Thoracic aorta (tissue), 2 donors: ENCODE results near the gene SRC. TPM values are rescaled to one million over a fixed set of nuclear protein-coding genes. Genes with fewer than 3 reads are reported as not detected.

Source experiments
- ATAC-seq: fragments of 150-250 bp; one replicate; pipeline ENCODE4 v1.8.0; 2017; ENCODE audit warnings: low read depth; ENCODE audit not compliant: insufficient number of reproducible peaks, low FRiP score
- DNase-seq: peaks from one replicate; pipeline ENCODE4 v3.0.0-alpha.2; 2020; ENCODE audit warnings: low spot score
- H3K27ac ChIP-seq, 2 donors: fragments of 200-600 bp; sonication (generic); 1 replicate in 1 of 2; 2 replicates in 1 of 2; pipeline ENCODE4 v1.5.1; 2016; ENCODE audit warnings: mild to moderate bottlenecking in 2 of 2, moderate library complexity in 2 of 2
- H3K27me3 ChIP-seq: fragments of 200-600 bp; sonication (generic); replicated peaks from 2 replicates; pipeline ENCODE4 v1.6.0; 2016; ENCODE audit warnings: mild to moderate bottlenecking; ENCODE audit not compliant: insufficient read depth
- H3K36me3 ChIP-seq: fragments of 200-600 bp; sonication (generic); one replicate; pipeline ENCODE4 v1.5.1; 2016
- H3K4me1 ChIP-seq, 2 donors: fragments of 200-600 bp; sonication (generic); 1 replicate in 1 of 2; 2 replicates in 1 of 2; pipeline versions ENCODE4 v1.5.1 to v1.6.0; 2016; ENCODE audit warnings: low read depth in 2 of 2, mild to moderate bottlenecking in 1 of 2; ENCODE audit not compliant: control insufficient read depth in 1 of 2
- H3K4me3 ChIP-seq: fragments of 200-600 bp; sonication (generic); 2 replicates; pipeline ENCODE4 v1.5.1; 2016; ENCODE audit warnings: mild to moderate bottlenecking
- H3K9me3 ChIP-seq: fragments of 200-600 bp; sonication (generic); 2 replicates; pipeline ENCODE4 v1.5.1; 2016
- CTCF ChIP-seq: fragments of 200-600 bp; sonication (generic); IDR thresholded peaks from one replicate; pipeline ENCODE4 v1.5.1; 2019; ENCODE audit warnings: antibody characterized with exemption
- total RNA-seq, 2 donors: library from RNA; depleted of rRNA; stranded (reverse); fragments of >200 nt; gene quantifications; one replicate each; pipeline versions ENCODE4 v1.1.0 to v1.2.3, GENCODE V29; 2016

The SRC gene
- total RNA-seq, 2 donors from 2014 or later = 80.3 to 89.0 TPM

DNA sequence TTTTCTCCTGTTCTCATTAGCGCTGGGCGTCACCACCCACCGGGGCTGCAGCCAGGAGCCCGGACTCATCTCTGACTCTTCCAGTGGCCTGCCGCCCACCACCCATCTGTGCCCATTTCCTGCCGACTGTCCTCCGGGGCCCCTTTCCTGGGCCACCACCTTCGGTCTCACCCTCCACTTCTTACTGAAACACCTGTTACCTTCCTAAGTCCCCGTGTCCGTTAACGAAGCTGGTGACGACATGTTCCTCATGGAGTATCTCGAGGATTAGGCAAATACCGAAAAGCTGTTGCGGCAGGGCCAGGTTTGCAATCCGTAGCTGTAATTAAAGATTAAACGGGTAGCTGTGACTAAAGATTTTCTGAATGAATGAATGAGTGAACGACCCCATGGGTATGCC, 80.2 kb downstream of the SRC start:
- Histone ChIP-seq H3K36me3 (no peaks in the 10 kb centered on the region), H3K4me3 (no peak overlapping the region), H3K27me3 (no peaks in the 10 kb centered on the region), H3K9me3 (no peaks in the 10 kb centered on the region), H3K4me1 (no peaks in the 10 kb centered on the region), H3K27ac (no peak overlapping the region)
- ATAC-seq = no peak
- DNase-seq = no peak
- TF ChIP-seq CTCF = no peak

DNA sequence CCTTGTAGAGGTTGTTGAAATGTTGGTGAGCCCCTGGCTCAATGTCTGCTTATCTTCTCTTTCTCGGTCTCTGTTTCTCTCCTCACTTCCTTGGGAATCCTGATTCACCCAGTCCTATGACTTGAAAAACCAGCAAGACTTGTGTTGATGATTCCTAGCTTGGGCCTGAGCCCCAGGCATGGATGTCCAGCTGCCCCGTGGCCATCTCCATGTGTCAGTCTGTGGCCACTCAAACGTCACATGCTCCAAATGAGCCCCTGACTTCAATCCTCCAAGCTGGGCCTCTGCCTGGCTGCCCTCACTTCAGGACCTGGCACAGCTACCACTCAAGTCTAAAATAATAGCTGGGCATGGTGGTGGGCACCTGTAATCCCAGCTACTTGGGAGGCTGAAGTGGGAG, 81.0 kb downstream of the SRC start:
- DNase-seq = no peak
- Histone ChIP-seq H3K9me3 (no peaks in the 10 kb centered on the region), H3K27ac (no peak overlapping the region), H3K4me3 (no peak overlapping the region), H3K27me3 (no peaks in the 10 kb centered on the region), H3K4me1 (no peaks in the 10 kb centered on the region), H3K36me3 (no peaks in the 10 kb centered on the region)
- ATAC-seq = no peak
- no peak for TF ChIP-seq CTCF

GRCh38 chr20:37430044-37430443, 84.1 kb downstream of the SRC start:
- Histone ChIP-seq H3K4me1 (no peaks in the 10 kb centered on the region), H3K27me3 (no peaks in the 10 kb centered on the region), H3K36me3 (no peaks in the 10 kb centered on the region), H3K4me3 (no peak overlapping the region), H3K9me3 (no peaks in the 10 kb centered on the region), H3K27ac (no peak overlapping the region)
- DNase-seq (no peak), ATAC-seq (no peak)
- no peak for TF ChIP-seq CTCF

DNA sequence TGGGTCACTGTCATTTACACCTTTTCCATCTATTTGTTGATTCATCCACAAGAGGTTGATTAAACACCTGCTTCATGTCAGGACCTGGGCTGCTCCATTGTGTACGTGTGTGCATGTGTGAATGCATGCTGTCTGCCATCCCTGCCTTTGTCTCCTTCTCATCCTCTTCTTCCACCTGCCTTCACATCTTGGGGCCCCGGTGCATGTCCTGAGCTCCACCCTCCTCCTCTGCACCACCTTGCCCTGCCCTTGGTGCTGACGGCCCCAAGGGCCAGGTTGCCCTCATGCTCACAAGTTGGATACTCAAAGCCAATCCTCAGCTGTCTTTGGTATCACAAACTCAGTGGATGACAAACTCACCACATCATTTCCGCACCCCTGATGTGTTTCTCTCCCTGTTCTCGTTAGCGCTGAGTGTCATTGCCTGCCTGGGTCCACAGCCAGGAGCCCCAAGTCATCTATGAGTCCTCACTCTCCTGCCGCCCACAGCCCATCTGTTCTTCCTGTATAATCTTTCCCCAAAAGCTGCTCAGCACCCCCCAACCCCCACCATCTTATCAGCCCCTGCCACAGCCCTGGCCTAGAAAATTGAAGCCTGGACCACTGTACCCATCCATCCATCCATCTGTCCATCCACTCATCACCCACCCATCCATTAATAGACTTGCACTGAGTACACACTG, 85.0 kb downstream of the SRC start:
- no peak for ATAC-seq
- TF ChIP-seq CTCF = no peak
- H3K36me3 ChIP-seq = no peaks in the 10 kb centered on the region
- no peak overlapping the region for H3K4me3 ChIP-seq
- no peaks in the 10 kb centered on the region for H3K9me3 ChIP-seq
- H3K27ac ChIP-seq = no peak overlapping the region
- no peak for DNase-seq
- no peaks in the 10 kb centered on the region for H3K4me1 ChIP-seq
- H3K27me3 ChIP-seq = no peaks in the 10 kb centered on the region

- no peaks in the 10 kb centered on the region for H3K27me3 ChIP-seq
- H3K4me3 ChIP-seq = no peak overlapping the region
- no peak for DNase-seq
- no peaks in the 10 kb centered on the region for H3K4me1 ChIP-seq
- no peaks in the 10 kb centered on the region for H3K9me3 ChIP-seq
- no peaks in the 10 kb centered on the region for H3K36me3 ChIP-seq
- no peak for ATAC-seq
- TF ChIP-seq CTCF = no peak
- H3K27ac ChIP-seq = no peak overlapping the region
Observed at GRCh38 chr20:37431786-37432185, 85.8 kb downstream of the SRC start.
